HG03135 (cell line): Measurements from ENCODE around the gene SAMSN1.

Experiments used
- ATAC-seq: cut with Tn5 transposase; IDR thresholded peaks from one replicate; pipeline ENCODE4 v1.9.1; 2021; ENCODE audit warnings: mild to moderate bottlenecking, moderate library complexity; ENCODE audit not compliant: unreplicated experiment

The SAMSN1 gene

DNA sequence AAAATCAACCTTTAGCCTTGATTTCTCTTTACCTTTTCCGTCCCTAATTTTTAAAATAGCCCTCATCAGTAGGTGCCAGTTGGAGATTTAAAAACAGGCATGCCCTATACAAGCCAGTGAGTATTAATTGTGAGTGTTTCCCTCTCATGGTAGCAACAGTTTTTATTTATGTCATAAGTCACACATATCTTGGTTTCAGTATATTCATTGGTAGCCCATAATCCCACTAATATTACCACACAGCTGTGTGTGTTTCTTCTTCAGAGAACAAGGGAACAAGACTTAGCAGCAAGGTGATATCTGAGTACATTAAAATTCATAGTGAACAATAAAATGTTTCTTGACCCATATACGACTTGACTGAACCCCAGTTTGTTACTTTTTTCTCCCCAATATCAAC, 94.6 kb downstream of the SAMSN1 start:
- ATAC-seq, result no peak

DNA sequence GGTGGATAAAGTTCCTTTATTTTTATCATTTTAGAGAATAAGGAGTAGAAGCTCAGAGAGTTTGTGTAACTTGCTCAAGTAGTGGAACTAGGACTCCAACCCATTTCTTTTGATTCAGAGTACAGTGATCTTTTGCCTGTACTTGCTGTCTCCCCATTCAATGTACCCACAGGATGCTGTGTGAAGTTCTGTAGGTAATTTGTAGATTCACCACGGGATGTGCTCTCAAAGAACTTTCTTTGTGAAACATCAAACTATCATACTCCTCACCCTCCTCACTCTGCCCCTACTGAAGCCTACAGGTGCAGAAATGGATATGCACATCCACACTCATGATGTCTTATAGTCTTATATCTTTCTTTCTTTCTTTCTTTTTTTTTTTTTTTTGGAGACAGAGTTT, 97.3 kb downstream of the SAMSN1 start:
- ATAC-seq, result no peak

DNA sequence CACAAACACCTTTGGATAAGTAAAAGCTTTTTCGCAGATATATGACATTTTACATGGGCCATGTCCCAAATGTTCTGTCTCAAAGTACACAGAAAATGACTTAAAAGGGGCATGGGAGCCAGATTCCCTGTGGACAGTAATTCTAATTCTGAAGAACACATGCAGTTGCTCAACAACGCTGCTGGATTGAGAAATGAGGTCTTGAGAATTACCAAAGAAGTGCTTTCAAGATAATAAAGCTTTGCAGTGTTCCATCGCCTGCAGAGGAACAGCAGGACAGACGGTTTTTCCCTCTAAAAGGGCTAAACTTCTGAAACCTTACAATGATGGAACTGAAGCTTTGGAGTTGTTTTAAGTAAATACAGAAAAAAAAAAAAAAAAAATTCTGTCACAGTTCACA, 107.9 kb downstream of the SAMSN1 start:
- ATAC-seq, result no peak

DNA sequence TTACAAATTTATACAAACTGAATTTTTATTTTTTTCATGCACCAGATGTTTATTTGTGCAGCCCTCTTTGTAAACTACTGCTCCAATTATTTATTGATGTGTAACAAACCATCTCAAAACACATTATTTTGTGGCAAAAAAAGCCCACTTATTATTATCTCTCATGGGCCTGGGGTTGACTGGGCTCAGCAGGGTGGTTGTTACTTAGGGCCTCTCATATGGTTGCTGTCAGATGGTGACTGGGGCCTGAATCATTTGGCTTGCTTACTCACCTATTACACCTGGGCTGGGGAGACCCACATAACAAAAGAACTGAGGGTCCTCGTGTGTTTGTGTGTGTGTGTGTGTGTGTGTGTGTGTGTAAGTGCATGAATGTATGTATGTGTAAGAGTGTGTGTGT, 110.7 kb downstream of the SAMSN1 start:
- no peak for ATAC-seq
